ENCODE results near the gene OXSM.

- TF ChIP-seq, protein P1, sequence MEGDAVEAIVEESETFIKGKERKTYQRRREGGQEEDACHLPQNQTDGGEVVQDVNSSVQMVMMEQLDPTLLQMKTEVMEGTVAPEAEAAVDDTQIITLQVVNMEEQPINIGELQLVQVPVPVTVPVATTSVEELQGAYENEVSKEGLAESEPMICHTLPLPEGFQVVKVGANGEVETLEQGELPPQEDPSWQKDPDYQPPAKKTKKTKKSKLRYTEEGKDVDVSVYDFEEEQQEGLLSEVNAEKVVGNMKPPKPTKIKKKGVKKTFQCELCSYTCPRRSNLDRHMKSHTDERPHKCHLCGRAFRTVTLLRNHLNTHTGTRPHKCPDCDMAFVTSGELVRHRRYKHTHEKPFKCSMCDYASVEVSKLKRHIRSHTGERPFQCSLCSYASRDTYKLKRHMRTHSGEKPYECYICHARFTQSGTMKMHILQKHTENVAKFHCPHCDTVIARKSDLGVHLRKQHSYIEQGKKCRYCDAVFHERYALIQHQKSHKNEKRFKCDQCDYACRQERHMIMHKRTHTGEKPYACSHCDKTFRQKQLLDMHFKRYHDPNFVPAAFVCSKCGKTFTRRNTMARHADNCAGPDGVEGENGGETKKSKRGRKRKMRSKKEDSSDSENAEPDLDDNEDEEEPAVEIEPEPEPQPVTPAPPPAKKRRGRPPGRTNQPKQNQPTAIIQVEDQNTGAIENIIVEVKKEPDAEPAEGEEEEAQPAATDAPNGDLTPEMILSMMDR (conservative IDR thresholded peaks at IDR 0.05 in 1 of 2, IDR thresholded peaks at IDR 0.05 in 1 of 2; ENCODE audit: low read depth in 1 of 2, low read length in 2 of 2), result no peak
- TF ChIP-seq EZH2 (IDR thresholded peaks at IDR 0.05; ENCODE audit: low read length, missing control alignments), result no peak
Measured at GRCh38 chr3:25781758-25782594, 7.9 kb upstream of the OXSM start.

Data from fibroblast of lung (primary cell).